ENCODE data around the gene ABCA6. TPM values are rescaled to one million over a fixed set of nuclear protein-coding genes. Genes with fewer than 3 reads are reported as not detected.
"Not testable (repeated sequence)": the region's sequence is repeated elsewhere in the genome, so short reads cannot be mapped to it uniquely, and the experiment has no call there.

The ABCA6 gene
- total and polyA plus RNA-seq, 3 experiments from 2014 or later, result 0.16 to 0.20 TPM; not detected in 1

DNA sequence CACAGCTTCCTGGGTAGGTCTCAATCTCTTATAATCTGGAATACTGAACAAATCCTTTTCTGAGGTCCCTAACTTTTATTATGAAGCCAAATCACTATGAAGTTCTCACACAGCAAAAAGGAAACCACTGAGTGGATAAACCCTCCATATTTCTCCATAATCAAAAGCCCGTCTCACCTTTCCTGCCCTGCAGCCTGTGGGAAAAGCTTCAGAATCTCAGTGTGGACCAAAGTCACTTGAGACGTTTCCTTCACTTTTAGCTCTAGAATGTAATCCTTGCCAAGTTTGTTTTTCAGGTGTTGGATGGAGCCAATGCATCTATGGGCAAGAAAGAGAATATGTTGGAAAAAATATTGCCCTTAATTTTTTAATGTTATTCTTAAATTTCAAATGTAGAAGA, 59.0 kb downstream of the ABCA6 start:
- Mint-ChIP-seq H3K9me3 (no peaks in the 10 kb centered on the region), H3K36me3 (peaks cover 0 to 4% (median 0%) of the 10 kb centered on the region in 3 donors), H3K4me3 (no peak overlapping the region), H3K27me3 (no peaks in the 10 kb centered on the region), H3K27ac (no peak overlapping the region), H3K4me1 (no peaks in the 10 kb centered on the region)
- no peak for DNase-seq
- Histone ChIP-seq H3K9me3 (ENCODE audit: low read length) (no peaks in the 10 kb centered on the region), H3K27ac (ENCODE audit: low read depth, low read length) (no peak overlapping the region), H3K4me1 (ENCODE audit: insufficient read depth, low read length) (no peaks in the 10 kb centered on the region), H3K4me3 (ENCODE audit: low read length) (no peak overlapping the region), H3K27me3 (ENCODE audit: insufficient read depth, low read length, poor library complexity, severe bottlenecking) (no peaks in the 10 kb centered on the region), H3K36me3 (ENCODE audit: insufficient read depth, low read length) (no peaks in the 10 kb centered on the region)
- CTCF ChIA-PET, result no interaction called here
- POLR2A ChIA-PET, result no interaction called here

DNA sequence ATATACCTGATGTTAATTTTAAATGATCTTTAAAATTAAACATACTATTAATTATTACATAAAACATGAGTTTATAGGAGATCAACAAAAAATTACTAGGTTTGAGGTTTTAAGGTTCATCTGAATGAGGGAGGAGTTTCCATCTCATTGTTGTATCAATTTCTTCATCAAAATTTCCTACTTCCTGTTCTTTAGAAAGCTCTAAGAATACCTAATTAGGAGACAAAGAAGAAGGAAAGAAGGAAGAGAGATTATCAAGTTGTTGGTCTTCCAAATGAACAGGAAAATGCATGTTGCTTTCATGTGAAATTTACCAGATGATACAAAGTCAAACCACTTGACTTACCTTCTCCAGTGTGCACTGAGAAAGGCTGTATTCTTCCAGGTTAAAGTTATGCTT, 62.8 kb downstream of the ABCA6 start:
- no peaks in the 10 kb centered on the region for H3K4me1 Mint-ChIP-seq
- H3K9me3 Mint-ChIP-seq, result peaks cover 14 to 34% (median 22%) of the 10 kb centered on the region in 5 donors
- POLR2A ChIA-PET, result no interaction called here
- Histone ChIP-seq H3K4me1 (ENCODE audit: insufficient read depth, low read length) (no peaks in the 10 kb centered on the region), H3K36me3 (ENCODE audit: insufficient read depth, low read length) (no peaks in the 10 kb centered on the region), H3K27ac (ENCODE audit: low read depth, low read length) (no peak overlapping the region), H3K27me3 (ENCODE audit: insufficient read depth, low read length, poor library complexity, severe bottlenecking) (no peaks in the 10 kb centered on the region), H3K4me3 (ENCODE audit: low read length) (no peak overlapping the region), H3K9me3 (ENCODE audit: low read length) (no peaks in the 10 kb centered on the region)
- H3K27me3 Mint-ChIP-seq, result peaks cover 0 to 5% of the 10 kb centered on the region in 2 donors
- CTCF ChIA-PET, result no interaction called here
- H3K27ac Mint-ChIP-seq, result no peak overlapping the region
- DNase-seq, result no peak
- H3K4me3 Mint-ChIP-seq, result no peak overlapping the region
- peaks cover 0 to 13% (median 0%) of the 10 kb centered on the region in 3 donors for H3K36me3 Mint-ChIP-seq

DNA sequence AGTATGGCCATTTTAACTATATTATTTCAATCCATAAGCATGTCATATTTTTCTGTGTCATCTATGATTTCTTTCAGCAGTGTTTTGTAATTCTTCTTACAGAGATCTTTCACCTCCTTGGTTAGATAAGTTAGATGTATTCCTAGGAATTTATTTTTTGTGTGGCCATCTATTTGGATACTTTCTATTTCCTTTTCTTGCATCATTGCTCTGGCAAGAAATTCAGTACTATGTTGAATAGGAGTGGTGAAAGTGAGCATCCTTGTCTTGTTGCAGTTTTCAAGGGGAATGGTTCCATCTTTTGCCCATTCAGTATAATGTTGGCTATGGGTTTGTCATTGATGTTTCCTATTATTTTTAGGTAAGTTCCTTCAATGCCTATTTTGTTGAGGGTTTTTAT, 65.9 kb downstream of the ABCA6 start:
- Histone ChIP-seq H3K4me3 (ENCODE audit: low read length) (no peak overlapping the region), H3K9me3 (ENCODE audit: low read length) (no peaks in the 10 kb centered on the region), H3K4me1 (ENCODE audit: insufficient read depth, low read length) (no peaks in the 10 kb centered on the region), H3K36me3 (ENCODE audit: insufficient read depth, low read length) (no peaks in the 10 kb centered on the region), H3K27me3 (ENCODE audit: insufficient read depth, low read length, poor library complexity, severe bottlenecking) (no peaks in the 10 kb centered on the region), H3K27ac (ENCODE audit: low read depth, low read length) (no peak overlapping the region)
- DNase-seq, result no peak
- H3K27me3 Mint-ChIP-seq, result peaks cover 0 to 5% of the 10 kb centered on the region in 2 donors
- H3K27ac Mint-ChIP-seq, result no peak overlapping the region
- peaks cover 26 to 59% (median 44%) of the 10 kb centered on the region in 5 donors for H3K9me3 Mint-ChIP-seq
- H3K36me3 Mint-ChIP-seq, result peaks cover 0 to 20% (median 2%) of the 10 kb centered on the region in 3 donors
- peaks cover 6 to 12% (median 8%) of the 10 kb centered on the region in 3 donors for H3K4me1 Mint-ChIP-seq
- no peak overlapping the region for H3K4me3 Mint-ChIP-seq
- ChIA-PET CTCF (no interaction called here), POLR2A (no interaction called here)

DNA sequence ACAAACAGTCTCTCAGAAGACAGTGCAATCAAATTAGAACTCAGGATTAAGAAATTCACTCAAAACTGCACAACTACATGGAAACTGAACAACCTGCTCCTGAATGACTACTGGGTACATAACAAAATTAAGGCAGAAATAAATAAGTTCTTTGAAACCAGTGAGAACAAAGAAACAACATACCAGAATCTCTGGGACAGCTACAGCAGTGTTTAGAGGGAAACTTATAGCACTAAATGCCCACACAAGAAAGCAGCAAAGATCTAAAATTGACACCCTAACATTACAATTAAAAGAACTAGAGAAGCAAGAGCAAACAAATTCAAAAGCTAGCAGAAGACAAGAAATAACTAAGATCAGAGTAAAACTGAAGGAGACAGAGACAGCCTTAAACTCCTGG, 68.3 kb downstream of the ABCA6 start:
- H3K4me1 ChIP-seq (ENCODE audit: insufficient read depth, low read length); H3K4me3 ChIP-seq (ENCODE audit: low read length); CTCF ChIA-PET; H3K27ac ChIP-seq (ENCODE audit: low read depth, low read length); H3K27ac Mint-ChIP-seq; H3K36me3 ChIP-seq (ENCODE audit: insufficient read depth, low read length); H3K27me3 ChIP-seq (ENCODE audit: insufficient read depth, low read length, poor library complexity, severe bottlenecking); H3K9me3 ChIP-seq (ENCODE audit: low read length); H3K4me3 Mint-ChIP-seq; H3K27me3 Mint-ChIP-seq; POLR2A ChIA-PET; DNase-seq: not testable (repeated sequence)
- peaks cover 0 to 20% (median 2%) of the 10 kb centered on the region in 3 donors for H3K36me3 Mint-ChIP-seq
- peaks cover 8 to 21% (median 14%) of the 10 kb centered on the region in 3 donors for H3K4me1 Mint-ChIP-seq
- H3K9me3 Mint-ChIP-seq, result peaks cover 26 to 60% (median 44%) of the 10 kb centered on the region in 5 donors

DNA sequence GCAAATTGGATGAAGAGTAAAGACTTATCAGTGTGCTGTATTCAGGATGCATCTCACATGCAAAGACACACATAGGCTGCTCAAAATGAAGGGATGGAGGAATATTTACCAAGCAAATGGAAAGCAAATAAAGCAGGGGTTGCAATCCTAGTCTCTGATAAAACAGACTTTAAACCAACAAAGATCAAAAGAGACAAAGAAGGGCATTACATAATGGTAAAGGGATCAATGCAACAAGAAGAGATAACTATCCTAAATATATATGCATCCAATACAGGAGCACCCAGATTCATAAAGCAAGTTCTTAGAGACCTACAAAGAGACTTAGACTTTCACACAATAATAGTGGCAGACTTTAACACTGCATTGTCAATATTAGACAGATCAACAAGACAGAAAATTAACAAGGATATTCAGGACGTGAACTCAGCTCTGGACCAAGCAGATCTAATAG, 68.9 kb downstream of the ABCA6 start:
- DNase-seq; POLR2A ChIA-PET; H3K9me3 ChIP-seq (ENCODE audit: low read length); H3K36me3 ChIP-seq (ENCODE audit: insufficient read depth, low read length); H3K4me3 ChIP-seq (ENCODE audit: low read length); H3K27me3 ChIP-seq (ENCODE audit: insufficient read depth, low read length, poor library complexity, severe bottlenecking); CTCF ChIA-PET; H3K27ac Mint-ChIP-seq; H3K27me3 Mint-ChIP-seq; H3K4me3 Mint-ChIP-seq; H3K27ac ChIP-seq (ENCODE audit: low read depth, low read length); H3K4me1 ChIP-seq (ENCODE audit: insufficient read depth, low read length): not testable (repeated sequence)
- H3K9me3 Mint-ChIP-seq, result peaks cover 28 to 60% (median 44%) of the 10 kb centered on the region in 5 donors
- peaks cover 0 to 20% (median 2%) of the 10 kb centered on the region in 3 donors for H3K36me3 Mint-ChIP-seq
- H3K4me1 Mint-ChIP-seq, result peaks cover 9 to 21% (median 17%) of the 10 kb centered on the region in 3 donors

DNA sequence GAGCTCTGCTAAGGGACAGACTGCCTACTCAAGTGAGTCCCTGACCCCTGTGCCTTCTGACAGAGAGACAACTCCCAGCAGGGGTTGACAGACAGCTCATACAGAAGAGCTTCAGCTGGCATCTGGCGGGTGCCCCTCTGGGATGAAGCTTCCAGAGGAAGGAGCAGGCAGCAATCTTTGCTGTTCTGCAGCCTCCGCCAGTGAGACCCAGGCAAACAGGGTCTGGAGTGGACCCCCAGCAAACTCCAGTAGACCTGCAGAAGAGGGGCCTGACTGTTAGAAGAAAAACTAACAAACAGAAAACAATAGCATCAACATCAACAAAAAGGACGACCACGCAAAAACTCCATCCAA, 70.5 kb downstream of the ABCA6 start:
- POLR2A ChIA-PET; H3K27ac ChIP-seq (ENCODE audit: low read depth, low read length); H3K27me3 Mint-ChIP-seq; DNase-seq; H3K27me3 ChIP-seq (ENCODE audit: insufficient read depth, low read length, poor library complexity, severe bottlenecking); H3K36me3 ChIP-seq (ENCODE audit: insufficient read depth, low read length); H3K9me3 ChIP-seq (ENCODE audit: low read length); H3K4me3 ChIP-seq (ENCODE audit: low read length); H3K4me1 ChIP-seq (ENCODE audit: insufficient read depth, low read length): not testable (repeated sequence)
- Mint-ChIP-seq H3K9me3 (peaks cover 17 to 46% (median 32%) of the 10 kb centered on the region in 5 donors), H3K4me1 (peaks cover 16 to 27% (median 24%) of the 10 kb centered on the region in 3 donors), H3K27ac (peak overlapping the region in 4 of 8 donors; percentile 23 to 71 (median 46)), H3K36me3 (peaks cover 0 to 12% (median 2%) of the 10 kb centered on the region in 3 donors), H3K4me3 (peak overlapping the region in 5 of 7 donors; percentile 4 to 68 (median 61))
- CTCF ChIA-PET, result interaction anchor here (1.3 kb wide), 1 partner anchor 10 kb away, joined by 3 read pairs; no protein-coding TSS in a partner anchor

DNA sequence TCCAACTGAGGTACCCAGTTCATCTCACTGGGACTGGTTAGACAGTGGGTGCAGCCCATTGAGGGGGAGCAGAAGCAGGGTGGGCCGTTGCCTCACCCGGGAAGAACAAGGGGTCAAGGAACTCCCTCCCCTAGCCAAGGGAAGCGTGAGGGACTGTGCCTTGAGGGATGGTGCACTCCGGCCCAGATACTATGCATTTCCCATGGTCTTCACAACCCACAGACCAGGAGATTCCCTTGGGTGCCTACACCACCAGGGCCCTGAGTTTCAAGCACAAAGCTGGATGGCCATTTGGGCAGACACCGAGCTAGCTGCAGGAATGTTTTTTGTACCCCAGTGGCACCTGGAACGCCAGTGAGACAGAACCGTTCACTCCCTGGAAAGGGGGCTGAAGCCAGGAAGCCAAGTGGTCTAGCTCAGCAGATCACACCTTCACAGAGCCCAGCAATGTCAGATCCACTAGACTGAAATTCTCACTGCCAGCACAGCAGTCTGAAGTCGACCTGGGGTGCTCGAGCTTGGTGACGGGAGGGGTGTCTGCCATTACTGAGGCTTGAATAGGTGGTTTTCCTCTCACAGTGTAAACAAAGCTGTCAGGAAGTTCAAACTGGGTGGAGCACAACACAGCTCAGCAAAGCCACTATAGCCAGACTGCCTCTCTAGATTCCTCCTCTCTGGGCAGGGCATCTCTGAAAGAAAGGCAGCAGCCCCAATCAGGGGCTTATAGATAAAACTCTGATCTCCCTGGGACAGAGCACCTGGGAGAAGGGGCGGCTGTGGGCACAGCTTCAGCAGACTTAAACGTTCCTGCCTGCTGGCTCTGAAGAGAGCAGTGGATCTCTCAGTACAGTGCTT, 71.1 kb downstream of the ABCA6 start:
- H3K9me3 ChIP-seq (ENCODE audit: low read length); DNase-seq; H3K4me3 ChIP-seq (ENCODE audit: low read length); POLR2A ChIA-PET; H3K27me3 ChIP-seq (ENCODE audit: insufficient read depth, low read length, poor library complexity, severe bottlenecking); H3K36me3 ChIP-seq (ENCODE audit: insufficient read depth, low read length); H3K27me3 Mint-ChIP-seq; H3K4me1 ChIP-seq (ENCODE audit: insufficient read depth, low read length); H3K27ac ChIP-seq (ENCODE audit: low read depth, low read length): not testable (repeated sequence)
- peak overlapping the region in 6 of 8 donors; percentile 17 to 85 (median 73) for H3K27ac Mint-ChIP-seq
- H3K4me1 Mint-ChIP-seq, result peaks cover 18 to 33% (median 25%) of the 10 kb centered on the region in 3 donors
- CTCF ChIA-PET, result interaction anchor here (1.3 kb wide), 1 partner anchor 11 kb away, joined by 3 read pairs; no protein-coding TSS in a partner anchor
- H3K4me3 Mint-ChIP-seq, result peak overlapping the region in 6 of 7 donors; percentile 4 to 68 (median 60)
- H3K36me3 Mint-ChIP-seq, result peaks cover 0 to 12% (median 2%) of the 10 kb centered on the region in 3 donors
- peaks cover 17 to 41% (median 28%) of the 10 kb centered on the region in 5 donors for H3K9me3 Mint-ChIP-seq

DNA sequence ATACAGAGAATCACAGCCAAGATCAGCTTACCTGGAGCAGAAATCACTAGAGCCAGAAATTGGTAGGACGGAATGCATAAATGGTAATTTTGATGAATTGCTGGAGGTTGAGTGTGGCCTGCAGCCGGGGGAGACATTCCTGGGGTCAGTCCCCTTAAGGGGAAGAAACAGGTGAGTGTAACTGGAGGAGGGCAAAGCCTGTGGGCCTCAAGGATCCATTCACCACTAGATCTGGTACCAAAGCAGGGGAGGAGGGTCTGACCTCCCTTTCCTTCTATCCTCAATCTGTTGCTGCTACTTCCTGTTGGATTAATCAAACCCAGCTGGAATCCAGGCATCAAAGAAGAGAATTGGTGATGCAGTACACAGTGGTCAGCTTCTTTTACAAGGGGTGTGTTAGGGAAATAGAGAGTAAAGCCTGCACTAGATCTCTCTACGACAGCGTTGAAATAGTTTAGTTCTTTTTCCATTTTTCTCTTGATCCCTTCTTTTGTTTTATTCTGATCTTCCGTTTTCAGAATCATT, 72.4 kb downstream of the ABCA6 start:
- H3K4me3 ChIP-seq (ENCODE audit: low read length), result no peak overlapping the region
- Mint-ChIP-seq H3K9me3 (peaks cover 12 to 30% (median 22%) of the 10 kb centered on the region in 5 donors), H3K36me3 (peaks cover 0 to 12% (median 2%) of the 10 kb centered on the region in 3 donors), H3K27ac (no peak overlapping the region), H3K27me3 (peaks cover 2 to 14% of the 10 kb centered on the region in 2 donors), H3K4me3 (peak overlapping the region in 1 of 7 donors; percentile 13), H3K4me1 (peaks cover 21 to 42% (median 33%) of the 10 kb centered on the region in 3 donors)
- no peaks in the 10 kb centered on the region for H3K36me3 ChIP-seq (ENCODE audit: insufficient read depth, low read length)
- no peaks in the 10 kb centered on the region for H3K9me3 ChIP-seq (ENCODE audit: low read length)
- H3K27ac ChIP-seq (ENCODE audit: low read depth, low read length), result no peak overlapping the region
- H3K27me3 ChIP-seq (ENCODE audit: insufficient read depth, low read length, poor library complexity, severe bottlenecking), result no peaks in the 10 kb centered on the region
- no peak for DNase-seq
- ChIA-PET POLR2A (no interaction called here), CTCF (no interaction called here)
- no peaks in the 10 kb centered on the region for H3K4me1 ChIP-seq (ENCODE audit: insufficient read depth, low read length)
